Left renal cortex interstitium (tissue), 4 donors: ENCODE measurements around the gene SAA4. TPM values are rescaled to one million over a fixed set of nuclear protein-coding genes. Genes with fewer than 3 reads are reported as not detected.
A peak's percentile ranks its signal among the peaks of the same experiment; 100 is the strongest.
"Not testable (repeated sequence)": the region's sequence is repeated elsewhere in the genome, so short reads cannot be mapped to it uniquely, and the experiment has no call there.

ENCODE experiments used
- DNase-seq, 4 donors: peaks; one replicate each; pipeline ENCODE4 v3.0.0-alpha.2; 2013; ENCODE audit warnings: low read depth in 4 of 4, low spot score in 2 of 4, missing footprints in 1 of 4
- polyA plus RNA-seq, 4 donors: library from polyadenylated mRNA; unstranded; fragments of 120-200 nt; gene quantifications; one replicate each; pipeline ENCODE4 v1.2.1, GENCODE V29; 2013; ENCODE audit not compliant: insufficient read length in 4 of 4

The SAA4 gene
- polyA plus RNA-seq, 4 donors: 0.37 TPM; not detected in 3

- DNase-seq: no peak
These were observed 12.0 kb upstream of the SAA4 start, which contains the start of gene SAA2 for GRCh38 chr11:18248561-18248960. Gene SAA2, minus strand, starts transcription at chr11:18248668. Its CDS starts 657 bp downstream, at chr11:18248011.

- not testable (repeated sequence) for DNase-seq
These were observed 10.6 kb upstream of the SAA4 start for GRCh38 chr11:18247191-18247581.

GRCh38 chr11:18246379-18247190 lies 10.0 kb upstream of the SAA4 start:
- DNase-seq: not testable (repeated sequence)

- no peak for DNase-seq
These were observed 8.8 kb upstream of the SAA4 start for GRCh38 chr11:18245396-18245795.

- DNase-seq: peak in 1 of 4 donors; percentile 12
These were observed 7.3 kb upstream of the SAA4 start for GRCh38 chr11:18243783-18244362.

- no peak for DNase-seq
These were observed 3.1 kb upstream of the SAA4 start for GRCh38 chr11:18239655-18240054.

GRCh38 chr11:18235394-18236334 lies 938 bp downstream of the SAA4 start:
- peak in 1 of 4 donors; percentile 2 for DNase-seq

GRCh38 chr11:18233912-18234311 lies 2.7 kb downstream of the SAA4 start:
- no peak for DNase-seq

- DNase-seq: no peak
These were observed 5.7 kb downstream of the SAA4 start for GRCh38 chr11:18230859-18231258.

GRCh38 chr11:18229501-18229900 lies 7.1 kb downstream of the SAA4 start:
- DNase-seq: no peak

- no peak for DNase-seq
These were observed 10.7 kb downstream of the SAA4 start for GRCh38 chr11:18225913-18226312.

GRCh38 chr11:18223591-18224387 lies 12.8 kb downstream of the SAA4 start:
- DNase-seq: no peak

GRCh38 chr11:18222814-18223421 lies 13.7 kb downstream of the SAA4 start:
- no peak for DNase-seq

GRCh38 chr11:18221274-18221876 lies 15.2 kb downstream of the SAA4 start:
- DNase-seq: no peak

- DNase-seq: no peak
These were observed 27.5 kb downstream of the SAA4 start for GRCh38 chr11:18209058-18209457.

GRCh38 chr11:18204771-18205170 lies 31.8 kb downstream of the SAA4 start:
- DNase-seq: no peak

- no peak for DNase-seq
These were observed 32.4 kb downstream of the SAA4 start for GRCh38 chr11:18204220-18204619.

- no peak for DNase-seq
These were observed 32.9 kb downstream of the SAA4 start for GRCh38 chr11:18203723-18204122.

GRCh38 chr11:18197738-18198137 lies 38.9 kb downstream of the SAA4 start:
- DNase-seq: not testable (repeated sequence)
